SHP77 treated with DMSO at 0.1 percent for 48 hours (cell line): ENCODE results near the gene PICALM.

ENCODE experiments used
- DNase-seq: peaks from one replicate; lab custom pipeline; 2025; lab: John Stamatoyannopoulos, UW

The PICALM gene

DNA sequence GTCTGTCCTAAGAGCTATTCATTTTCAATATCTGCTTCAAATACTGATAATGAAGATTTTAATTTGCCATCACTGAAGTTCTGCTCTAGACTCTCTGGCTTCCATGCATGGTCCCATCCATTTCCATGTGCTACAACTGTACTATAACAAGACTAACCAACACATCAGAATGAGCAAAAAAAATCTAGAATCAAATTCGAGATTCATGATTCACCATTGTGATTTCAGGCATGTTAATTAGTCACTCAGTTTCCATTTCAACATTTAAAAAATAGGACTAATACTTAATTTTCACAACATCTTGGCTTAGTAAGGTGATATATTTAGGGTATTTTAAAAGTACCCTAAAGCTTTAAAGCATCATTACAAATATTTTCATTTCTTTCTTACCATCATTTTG, 22.8 kb downstream of the PICALM start:
- DNase-seq, result no peak

DNA sequence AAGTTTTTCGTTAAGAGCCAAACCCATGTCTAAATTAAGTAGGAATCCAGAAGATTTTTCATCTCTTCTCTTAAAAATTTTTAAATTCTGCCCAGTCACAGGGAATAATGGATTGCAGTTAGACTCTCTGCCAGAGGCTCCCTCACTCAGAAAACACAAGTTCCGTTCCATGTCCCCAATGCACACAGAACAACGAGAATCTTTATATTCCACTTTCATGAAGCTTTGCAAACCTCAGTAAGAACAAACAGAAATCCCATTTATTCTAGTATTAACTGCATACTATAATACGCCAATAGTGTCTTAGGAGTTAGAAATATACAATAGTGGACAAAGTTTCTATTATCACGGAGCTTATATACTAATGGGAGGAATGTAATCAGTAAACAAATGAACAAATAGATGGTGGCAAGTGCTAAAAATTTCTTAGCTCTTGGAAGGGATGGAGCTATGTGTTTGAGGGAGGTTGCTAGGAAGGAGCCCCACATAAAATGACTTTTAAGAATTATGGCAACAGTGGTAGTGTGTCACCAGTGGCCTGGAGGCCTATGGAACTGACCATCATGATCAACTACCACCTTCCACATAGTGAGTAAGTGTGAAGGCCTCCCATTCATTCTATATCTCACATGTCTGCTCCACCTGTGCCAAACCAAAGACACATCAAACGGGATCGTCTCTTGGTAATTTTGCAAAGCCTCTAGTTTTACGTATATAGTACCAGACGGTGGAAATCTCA, 24.9 kb downstream of the PICALM start:
- DNase-seq, result no peak

DNA sequence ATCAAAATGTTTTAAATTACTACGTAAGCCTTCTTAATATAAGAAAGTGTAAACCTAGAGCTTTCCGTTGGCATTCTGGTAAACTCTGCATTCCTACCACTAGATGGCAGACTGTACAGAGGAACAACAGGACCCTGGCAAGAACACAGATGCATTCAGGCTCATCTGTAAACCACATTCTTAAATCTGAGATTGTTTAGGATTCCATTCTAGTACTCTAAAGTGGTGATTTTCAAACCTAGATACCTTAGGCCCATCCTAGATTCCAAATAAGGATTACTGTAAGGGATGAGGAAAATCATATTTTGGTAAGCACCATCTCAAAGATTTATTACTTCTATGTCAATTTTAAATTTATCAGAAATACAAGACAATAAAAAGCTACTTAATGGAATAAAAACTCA, 26.9 kb downstream of the PICALM start:
- DNase-seq, result peak; percentile 68

DNA sequence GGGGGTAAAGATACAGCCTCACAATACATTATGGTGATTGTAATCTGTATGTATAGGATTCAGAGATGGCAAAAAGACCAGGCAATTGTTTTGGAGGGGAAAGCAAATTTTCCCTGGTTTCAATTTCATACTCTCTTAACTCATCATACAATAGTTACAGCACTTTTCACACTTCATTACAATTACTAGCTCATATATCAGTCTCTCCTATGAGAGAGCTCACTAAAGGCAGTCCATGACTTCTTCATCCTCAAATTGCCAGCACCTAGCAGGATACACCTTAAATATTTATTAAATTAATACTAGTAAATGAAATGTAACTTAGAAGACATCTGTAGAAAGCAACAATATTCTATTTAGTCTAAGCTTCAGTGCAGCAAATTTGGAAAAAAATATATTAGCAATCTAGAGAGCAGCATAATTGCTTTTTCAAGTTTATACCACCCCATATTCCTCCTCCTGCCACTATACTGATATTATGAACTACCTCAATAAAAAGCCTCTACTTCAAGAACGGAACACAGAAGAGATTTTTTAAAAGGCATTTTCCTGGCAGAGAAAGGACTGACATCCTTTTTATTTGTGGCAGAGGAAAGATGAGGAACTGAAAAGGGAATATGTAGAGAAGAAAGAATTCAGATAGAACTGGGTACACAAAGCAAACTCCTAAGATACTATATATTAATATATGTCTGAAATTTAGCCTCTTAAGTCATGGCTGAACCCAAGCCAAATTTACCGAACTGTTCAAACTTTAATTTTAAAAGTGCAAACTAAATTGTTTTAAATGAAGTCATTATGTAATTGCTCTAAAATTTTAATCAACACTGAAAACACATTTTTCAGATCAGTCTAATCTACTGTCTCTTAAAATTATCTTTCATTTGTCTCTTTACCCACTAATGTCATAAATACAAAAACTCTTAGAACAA, 27.7 kb downstream of the PICALM start:
- no peak for DNase-seq

DNA sequence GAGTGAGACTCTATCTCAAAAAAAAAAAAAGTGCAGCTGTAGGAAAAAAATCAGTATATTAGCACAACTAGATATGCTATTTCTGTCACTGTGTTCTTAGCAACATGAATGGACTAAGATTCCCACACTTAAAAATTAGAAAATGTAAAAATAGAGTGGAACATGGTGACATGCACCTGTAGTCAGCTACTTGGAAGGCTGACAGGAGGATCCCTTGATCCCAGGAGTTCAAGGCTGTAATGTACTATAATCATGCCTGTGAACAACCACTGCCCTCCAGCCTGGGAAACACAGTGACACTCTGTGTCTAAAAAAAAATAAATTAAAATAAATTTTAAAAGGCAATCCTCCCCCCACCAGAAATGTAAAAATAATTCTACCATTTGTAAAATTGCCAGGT, 29.8 kb downstream of the PICALM start:
- DNase-seq, result no peak

DNA sequence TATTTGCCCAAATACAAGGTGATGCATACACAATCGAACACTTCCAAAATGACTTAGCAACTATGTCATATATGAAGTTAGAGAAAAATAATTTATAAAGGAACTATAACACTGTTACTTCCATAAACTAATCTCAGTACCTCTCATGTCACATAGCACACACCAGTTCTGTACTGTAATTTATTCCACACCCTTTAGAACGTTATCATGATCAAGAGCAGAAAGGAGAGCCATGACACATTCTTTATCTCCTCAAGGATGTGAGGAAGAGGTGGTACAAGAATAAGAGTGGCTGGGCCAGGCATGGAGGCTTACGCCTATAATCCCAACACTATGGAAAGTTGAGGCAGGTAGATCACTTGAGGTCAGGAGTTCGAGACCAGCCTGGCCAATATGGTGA, 31.1 kb downstream of the PICALM start:
- DNase-seq, result no peak

DNA sequence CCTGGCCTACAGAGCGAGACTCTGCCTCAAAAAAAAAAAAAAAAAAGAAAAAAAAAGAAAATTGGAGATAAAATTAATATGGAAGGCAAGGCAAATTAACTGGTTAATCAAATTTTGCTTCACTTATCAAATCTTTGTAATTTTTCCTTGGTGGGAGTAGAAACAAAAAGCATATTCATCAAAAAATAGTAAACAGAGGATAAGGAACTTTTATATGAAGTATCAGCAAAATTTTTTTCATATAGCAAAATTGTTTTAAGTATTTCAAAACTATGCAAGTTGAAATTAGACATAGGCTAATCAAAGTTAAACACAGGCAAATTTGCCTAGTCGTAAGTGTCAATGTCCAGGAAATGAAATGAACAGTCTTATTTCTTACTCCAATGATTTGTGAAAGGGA, 33.0 kb downstream of the PICALM start:
- DNase-seq, result no peak

DNA sequence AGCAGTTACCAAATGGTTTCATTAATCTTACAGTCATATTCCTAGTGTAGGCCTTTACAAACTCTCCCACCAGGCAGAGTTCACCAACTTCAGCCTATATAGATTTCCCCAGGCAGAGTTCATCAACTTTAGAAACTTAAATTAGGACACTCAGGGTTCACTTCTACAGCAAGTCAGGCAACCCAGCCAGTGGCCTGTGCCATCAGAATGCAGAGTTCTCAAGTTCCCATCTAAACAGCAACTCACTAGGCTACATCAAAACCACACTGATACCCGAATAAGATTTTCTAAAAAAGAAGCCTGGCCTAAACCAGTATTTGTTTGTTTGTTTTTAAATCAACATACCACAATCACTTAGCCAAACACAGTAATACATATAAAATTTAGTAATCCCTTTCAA, 33.7 kb downstream of the PICALM start:
- DNase-seq, result no peak

DNA sequence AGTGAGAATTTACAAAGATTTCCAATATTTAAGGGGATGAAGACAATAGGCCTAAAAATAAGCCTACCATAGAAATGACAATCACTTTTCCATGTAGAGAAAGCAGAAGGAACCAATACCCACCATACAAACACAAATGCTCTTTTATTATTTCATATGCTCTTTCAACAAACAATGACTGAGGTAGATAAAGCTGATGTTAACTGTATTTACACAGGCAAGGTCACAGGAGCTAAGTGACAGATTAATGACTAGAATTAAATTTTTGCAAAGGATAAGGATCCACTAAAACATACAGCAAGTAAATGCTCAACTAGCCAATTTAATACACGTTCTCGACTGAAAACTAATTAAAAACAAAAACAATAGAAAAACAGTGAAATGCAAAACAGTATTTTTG, 34.2 kb downstream of the PICALM start:
- no peak for DNase-seq

DNA sequence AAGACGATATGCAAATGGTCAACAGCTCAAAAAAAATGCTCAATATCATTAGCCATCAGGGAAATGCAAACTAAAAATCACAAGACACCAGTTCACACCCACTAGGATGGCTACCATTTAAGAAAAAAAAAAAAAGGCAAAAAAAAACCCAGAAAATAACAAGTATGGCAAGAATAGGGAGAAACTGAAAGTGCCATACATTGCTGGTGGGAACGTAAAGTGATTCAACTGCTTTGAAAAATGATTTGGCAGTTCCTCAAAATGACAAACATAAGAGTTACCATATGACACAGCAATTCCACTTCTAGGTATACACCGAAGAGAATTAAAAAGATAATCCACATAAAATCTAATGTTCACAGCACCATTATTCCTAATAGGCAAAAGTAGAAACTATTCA, 47.5 kb downstream of the PICALM start:
- no peak for DNase-seq

- no peak for DNase-seq
Measured at GRCh38 chr11:86018249-86018648, 50.6 kb downstream of the PICALM start.

- no peak for DNase-seq
Measured at GRCh38 chr11:86016451-86016850, 52.4 kb downstream of the PICALM start.

- DNase-seq, result no peak
Measured at GRCh38 chr11:86015699-86016098, 53.2 kb downstream of the PICALM start.

DNA sequence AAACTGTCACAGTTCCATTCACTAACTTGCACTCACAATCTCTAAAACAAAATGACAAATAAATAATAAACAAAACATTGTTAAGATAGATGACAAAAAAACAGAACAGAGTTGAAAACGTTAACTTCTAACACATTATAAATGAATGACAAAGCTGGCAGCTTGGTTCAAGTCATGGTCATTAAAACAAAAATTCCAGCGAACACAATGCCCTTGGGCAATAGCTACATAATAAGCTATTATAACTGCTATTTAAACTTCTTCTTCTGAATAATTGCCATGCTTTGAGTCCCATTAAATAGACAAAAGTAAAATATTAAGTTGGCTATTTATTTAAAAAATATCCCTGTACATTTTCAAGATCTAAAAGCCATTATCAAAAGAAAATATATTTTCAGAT, 54.7 kb downstream of the PICALM start:
- DNase-seq, result no peak

DNA sequence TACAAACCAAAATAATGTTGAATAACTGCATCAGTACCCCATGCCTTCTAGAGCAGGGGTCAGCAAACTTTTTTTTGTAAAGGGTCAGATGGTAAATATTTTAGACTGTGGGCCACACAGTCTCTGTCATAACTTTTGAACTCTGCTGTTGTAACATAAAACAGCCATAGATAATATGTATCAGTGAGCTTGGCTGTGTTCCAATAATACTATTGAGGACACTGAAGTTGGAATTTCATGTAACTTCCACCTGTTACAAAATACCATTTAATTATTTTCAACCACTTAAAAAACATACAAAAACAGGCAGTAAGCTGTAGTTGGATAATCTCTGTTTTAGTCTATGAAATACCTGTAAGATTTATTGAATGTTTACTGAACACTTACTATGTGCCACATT, 55.2 kb downstream of the PICALM start:
- no peak for DNase-seq

DNA sequence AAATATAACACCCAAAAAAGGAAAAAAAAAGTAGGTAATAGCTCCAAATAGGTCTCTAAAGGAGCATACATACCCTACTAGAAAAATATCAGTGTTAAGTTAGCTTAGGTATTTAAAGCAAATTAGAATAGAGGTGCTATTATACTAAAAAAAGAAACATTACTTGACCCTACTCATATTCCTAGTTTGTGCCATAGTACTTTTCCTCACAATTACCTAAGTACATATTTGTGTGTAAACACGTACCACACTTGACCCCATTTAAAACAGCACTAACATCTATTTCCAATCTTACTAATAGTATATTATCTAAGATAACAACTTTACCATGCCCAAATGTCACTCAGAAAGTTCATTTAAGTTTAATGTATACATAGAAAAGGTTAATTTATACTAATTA, 57.7 kb downstream of the PICALM start:
- DNase-seq, result no peak

DNA sequence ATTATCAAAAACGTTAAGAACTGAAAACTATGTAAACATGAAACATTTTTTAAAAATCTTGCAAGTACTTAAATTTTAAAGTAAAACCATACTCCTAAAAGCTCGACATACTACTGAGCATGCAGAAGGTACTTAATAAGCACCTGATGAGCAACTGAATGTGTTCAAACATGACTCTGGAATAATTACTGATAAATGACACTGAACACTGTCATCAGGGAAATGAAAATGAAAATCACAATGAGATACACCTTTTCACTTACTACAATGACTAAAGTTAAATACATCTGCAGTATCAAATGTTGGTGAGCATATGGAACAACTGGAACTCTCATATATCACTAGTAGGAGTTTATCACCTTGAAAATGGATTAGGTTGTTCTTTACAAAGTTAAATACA, 65.2 kb downstream of the PICALM start:
- DNase-seq, result no peak

GRCh38 chr11:86002431-86002830, 66.5 kb downstream of the PICALM start:
- DNase-seq, result no peak

DNA sequence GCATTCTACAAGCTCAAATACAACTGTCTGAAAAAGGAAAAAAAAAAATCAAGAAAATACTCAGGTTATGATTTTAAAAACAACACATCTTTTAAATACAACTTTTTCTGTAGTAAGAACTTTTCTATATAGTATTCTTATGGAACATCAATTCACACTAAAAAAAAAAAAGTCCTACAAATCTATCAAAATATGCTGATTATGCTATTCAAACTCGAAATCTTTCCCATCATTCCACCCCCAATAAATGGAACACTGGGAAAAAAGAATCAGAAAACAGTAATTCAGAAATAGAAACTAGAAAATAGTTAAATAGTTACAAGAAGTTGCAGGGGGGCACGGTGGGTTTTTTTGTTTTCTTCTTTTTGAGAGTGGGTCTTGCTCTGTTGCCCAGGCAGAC, 77.4 kb downstream of the PICALM start:
- no peak for DNase-seq

DNA sequence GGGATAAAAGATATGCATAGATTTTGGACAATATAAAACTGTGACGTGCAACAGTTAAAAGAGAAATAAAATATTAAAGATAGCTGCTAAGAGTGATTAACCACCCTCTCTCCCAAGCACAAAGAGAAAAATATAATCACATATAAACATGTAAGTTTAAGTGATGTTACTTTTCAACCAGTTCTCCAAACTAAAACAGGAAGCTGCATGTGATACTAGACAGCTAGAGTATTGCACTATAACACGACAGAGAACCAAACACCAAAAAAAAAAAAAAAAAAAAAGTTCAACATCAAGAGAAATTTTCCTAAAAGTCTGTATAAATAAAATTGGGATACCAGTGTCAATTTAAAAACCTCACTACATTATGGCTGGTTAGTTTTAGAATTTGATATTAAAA, 79.1 kb downstream of the PICALM start:
- no peak for DNase-seq

- DNase-seq, result no peak
Measured at GRCh38 chr11:85988780-85989179, 80.1 kb downstream of the PICALM start.

GRCh38 chr11:85977751-85978160, 91.1 kb downstream of the PICALM start:
- DNase-seq, result no peak

DNA sequence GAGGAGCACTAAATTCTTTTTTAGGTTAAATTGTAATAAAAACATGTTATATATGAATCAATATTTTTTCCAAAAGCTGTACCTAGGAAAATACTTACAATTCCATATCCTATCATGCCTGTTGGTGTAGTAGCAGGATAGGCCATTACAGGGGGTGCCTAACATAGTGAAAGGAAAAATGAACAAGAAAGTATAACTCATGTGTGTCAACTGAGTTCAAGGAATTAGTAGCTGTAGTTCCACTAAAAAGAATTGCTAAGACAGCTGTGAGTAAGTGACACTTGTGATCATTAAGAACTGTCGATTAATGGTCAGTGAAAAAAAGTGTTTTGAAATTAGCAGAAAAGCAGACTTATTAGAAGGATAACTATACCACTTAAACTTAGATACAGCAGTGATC, 92.4 kb downstream of the PICALM start:
- no peak for DNase-seq
